GM08714 (cell line): ENCODE data around the gene ADAM12.
"Not testable (repeated sequence)": the region's sequence is repeated elsewhere in the genome, so short reads cannot be mapped to it uniquely, and the experiment has no call there.

Source experiments
- H3K4me3 ChIP-seq: fragments of 200-500 bp; sonication (Bioruptor generic); 2 replicates; pipeline ENCODE4 v1.5.1; 2014; ENCODE audit warnings: mild to moderate bottlenecking, low read length, inconsistent platforms
- ZNF274 ChIP-seq: IDR thresholded peaks from 2 replicates; pipeline ENCODE4 v1.6.1; 2012; ENCODE audit warnings: mild to moderate bottlenecking, low read depth, low read length

ADAM12 gene

GRCh38 chr10:126057494-126057893 lies 330.8 kb downstream of the ADAM12 start:
- H3K4me3 ChIP-seq = no peak overlapping the region
- TF ChIP-seq ZNF274 = no peak

- no peak overlapping the region for H3K4me3 ChIP-seq
- TF ChIP-seq ZNF274 = no peak
Measured at GRCh38 chr10:126054191-126054590, 334.1 kb downstream of the ADAM12 start.

GRCh38 chr10:126052171-126052570 lies 336.1 kb downstream of the ADAM12 start:
- H3K4me3 ChIP-seq = no peak overlapping the region
- no peak for TF ChIP-seq ZNF274

- no peak for TF ChIP-seq ZNF274
Measured at GRCh38 chr10:126049759-126050700, 338.2 kb downstream of the ADAM12 start.

GRCh38 chr10:126047749-126048148 lies 340.5 kb downstream of the ADAM12 start:
- H3K4me3 ChIP-seq = not testable (repeated sequence)

More at GRCh38 chr10:126049759-126050700, 338.2 kb downstream of the ADAM12 start:
- no peak overlapping the region for H3K4me3 ChIP-seq

- H3K4me3 ChIP-seq = no peak overlapping the region
- TF ChIP-seq ZNF274 = no peak
Measured at GRCh38 chr10:126046831-126047230, 341.4 kb downstream of the ADAM12 start.

- TF ChIP-seq ZNF274 = no peak
- H3K4me3 ChIP-seq = no peak overlapping the region
Measured at GRCh38 chr10:126045861-126046260, 342.4 kb downstream of the ADAM12 start.

GRCh38 chr10:126043389-126043788 lies 344.9 kb downstream of the ADAM12 start:
- no peak for TF ChIP-seq ZNF274

GRCh38 chr10:126042906-126043305 lies 345.4 kb downstream of the ADAM12 start:
- no peak for TF ChIP-seq ZNF274
- no peak overlapping the region for H3K4me3 ChIP-seq

More at GRCh38 chr10:126043389-126043788, 344.9 kb downstream of the ADAM12 start:
- no peak overlapping the region for H3K4me3 ChIP-seq

- H3K4me3 ChIP-seq = no peak overlapping the region
- no peak for TF ChIP-seq ZNF274
Measured at GRCh38 chr10:126042354-126042753, 345.9 kb downstream of the ADAM12 start.

GRCh38 chr10:126041804-126042231 lies 346.5 kb downstream of the ADAM12 start:
- TF ChIP-seq ZNF274 = no peak
- no peak overlapping the region for H3K4me3 ChIP-seq

- no peak overlapping the region for H3K4me3 ChIP-seq
- TF ChIP-seq ZNF274 = no peak
Measured at GRCh38 chr10:126041117-126041516, 347.2 kb downstream of the ADAM12 start.

- H3K4me3 ChIP-seq = no peak overlapping the region
- no peak for TF ChIP-seq ZNF274
Measured at GRCh38 chr10:126037946-126038345, 350.3 kb downstream of the ADAM12 start.

- H3K4me3 ChIP-seq = no peak overlapping the region
- TF ChIP-seq ZNF274 = no peak
Measured at GRCh38 chr10:126036515-126036914, 351.8 kb downstream of the ADAM12 start.

GRCh38 chr10:126034586-126034985 lies 353.7 kb downstream of the ADAM12 start:
- no peak for TF ChIP-seq ZNF274
- no peak overlapping the region for H3K4me3 ChIP-seq

GRCh38 chr10:126029999-126030398 lies 358.3 kb downstream of the ADAM12 start:
- no peak for TF ChIP-seq ZNF274
- no peak overlapping the region for H3K4me3 ChIP-seq
